ENCODE data around the gene TGIF1. TPM values are rescaled to one million over a fixed set of nuclear protein-coding genes. Genes with fewer than 3 reads are reported as not detected.

TGIF1 gene
- total and polyA plus RNA-seq, 9 of the 15 experiments (the other 6 are each of a cell fraction or from before 2014, with no cell fraction given): 16.1 to 77.7 (median 44.6) TPM

DNA sequence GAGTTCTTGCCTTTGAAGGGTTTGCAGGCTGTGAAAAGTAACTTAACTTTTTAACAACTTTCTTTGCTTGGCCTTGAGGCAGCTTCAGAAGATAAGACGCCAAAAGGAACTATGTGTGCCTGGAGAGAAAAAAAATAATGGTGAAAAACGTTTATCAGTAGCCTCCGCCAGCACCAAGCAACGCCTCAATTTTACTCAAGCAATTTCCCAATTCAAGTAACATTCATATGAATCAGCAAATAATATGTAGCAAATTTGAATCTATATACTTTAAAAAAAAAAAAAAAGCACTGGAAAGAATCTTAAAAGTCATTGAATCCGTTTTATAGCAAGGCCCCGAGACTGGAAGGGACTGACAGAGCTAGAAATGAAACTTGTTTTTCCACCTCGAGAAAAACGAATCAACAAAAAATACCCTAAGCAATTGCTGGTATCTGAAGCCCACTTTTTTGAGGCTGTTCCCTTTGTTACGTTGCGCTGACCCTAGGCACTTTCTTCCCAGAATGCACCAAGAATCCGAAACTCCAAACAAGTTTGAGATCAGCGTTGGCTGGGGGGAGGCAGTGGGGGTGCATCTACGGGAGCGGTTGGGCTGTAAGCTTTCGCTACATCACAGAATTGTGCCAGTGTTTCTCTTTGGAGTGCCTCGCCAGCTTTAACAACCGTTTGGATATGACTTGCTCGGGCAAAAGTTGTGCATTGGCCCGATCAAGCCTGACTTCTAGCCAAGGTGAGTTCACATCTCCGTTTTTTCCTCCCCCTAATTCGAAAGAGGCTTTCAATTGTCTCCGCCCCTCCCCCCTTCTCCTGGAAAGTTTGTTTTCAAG is 2.7 kb upstream of the TGIF1 start (continued):
- TF ChIP-seq, protein P1, sequence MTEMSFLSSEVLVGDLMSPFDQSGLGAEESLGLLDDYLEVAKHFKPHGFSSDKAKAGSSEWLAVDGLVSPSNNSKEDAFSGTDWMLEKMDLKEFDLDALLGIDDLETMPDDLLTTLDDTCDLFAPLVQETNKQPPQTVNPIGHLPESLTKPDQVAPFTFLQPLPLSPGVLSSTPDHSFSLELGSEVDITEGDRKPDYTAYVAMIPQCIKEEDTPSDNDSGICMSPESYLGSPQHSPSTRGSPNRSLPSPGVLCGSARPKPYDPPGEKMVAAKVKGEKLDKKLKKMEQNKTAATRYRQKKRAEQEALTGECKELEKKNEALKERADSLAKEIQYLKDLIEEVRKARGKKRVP (CRISPR knock-in tag; IDR thresholded peaks at IDR 0.05): peak; percentile 38; the same call in 1 of the 2 replicates
- TF ChIP-seq MECOM (CRISPR knock-in tag; IDR thresholded peaks at IDR 0.05) (peak; percentile 26; the same call in 1 of the 2 replicates), TAF7 (tag; IDR thresholded peaks at IDR 0.05) (peak; percentile 77), SETDB1 (IDR thresholded peaks at IDR 0.05; ENCODE audit: low read length) (no peak), PTRF (tag; IDR thresholded peaks at IDR 0.05) (peak; percentile 51), FOXP1 (CRISPR knock-in tag; IDR thresholded peaks at IDR 0.05) (no peak; the same call in 1 of the 2 replicates), MAFF (IDR thresholded peaks at IDR 0.05; ENCODE audit: low read length) (peak; percentile 39; the same call in 1 of the 2 replicates), RHOXF2B (CRISPR knock-in tag; conservative IDR thresholded peaks at IDR 0.05) (0 out of 2 replicates have a peak, but pooled peaks have one; percentile 19)
- TF ChIP-seq, protein P2, sequence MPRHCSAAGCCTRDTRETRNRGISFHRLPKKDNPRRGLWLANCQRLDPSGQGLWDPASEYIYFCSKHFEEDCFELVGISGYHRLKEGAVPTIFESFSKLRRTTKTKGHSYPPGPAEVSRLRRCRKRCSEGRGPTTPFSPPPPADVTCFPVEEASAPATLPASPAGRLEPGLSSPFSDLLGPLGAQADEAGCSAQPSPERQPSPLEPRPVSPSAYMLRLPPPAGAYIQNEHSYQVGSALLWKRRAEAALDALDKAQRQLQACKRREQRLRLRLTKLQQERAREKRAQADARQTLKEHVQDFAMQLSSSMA (CRISPR knock-in tag; IDR thresholded peaks at IDR 0.05): 0 out of 2 replicates have a peak, but pooled peaks have one; percentile 13
- TF ChIP-seq, protein P3, sequence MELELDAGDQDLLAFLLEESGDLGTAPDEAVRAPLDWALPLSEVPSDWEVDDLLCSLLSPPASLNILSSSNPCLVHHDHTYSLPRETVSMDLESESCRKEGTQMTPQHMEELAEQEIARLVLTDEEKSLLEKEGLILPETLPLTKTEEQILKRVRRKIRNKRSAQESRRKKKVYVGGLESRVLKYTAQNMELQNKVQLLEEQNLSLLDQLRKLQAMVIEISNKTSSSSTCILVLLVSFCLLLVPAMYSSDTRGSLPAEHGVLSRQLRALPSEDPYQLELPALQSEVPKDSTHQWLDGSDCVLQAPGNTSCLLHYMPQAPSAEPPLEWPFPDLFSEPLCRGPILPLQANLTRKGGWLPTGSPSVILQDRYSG (tag; conservative IDR thresholded peaks at IDR 0.05; ENCODE audit: low read depth): peak; percentile 73; the same call in 1 of the 2 replicates
- TF ChIP-seq, protein P4, sequence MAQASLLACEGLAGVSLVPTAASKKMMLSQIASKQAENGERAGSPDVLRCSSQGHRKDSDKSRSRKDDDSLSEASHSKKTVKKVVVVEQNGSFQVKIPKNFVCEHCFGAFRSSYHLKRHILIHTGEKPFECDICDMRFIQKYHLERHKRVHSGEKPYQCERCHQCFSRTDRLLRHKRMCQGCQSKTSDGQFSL (CRISPR knock-in tag; IDR thresholded peaks at IDR 0.05): peak; percentile 99
- TF ChIP-seq, protein P4 (tag; IDR thresholded peaks at IDR 0.05): peak in 1 of 2 experiments; percentile 99; a peak in 2 of 4 replicates
- TF ChIP-seq, protein P5, sequence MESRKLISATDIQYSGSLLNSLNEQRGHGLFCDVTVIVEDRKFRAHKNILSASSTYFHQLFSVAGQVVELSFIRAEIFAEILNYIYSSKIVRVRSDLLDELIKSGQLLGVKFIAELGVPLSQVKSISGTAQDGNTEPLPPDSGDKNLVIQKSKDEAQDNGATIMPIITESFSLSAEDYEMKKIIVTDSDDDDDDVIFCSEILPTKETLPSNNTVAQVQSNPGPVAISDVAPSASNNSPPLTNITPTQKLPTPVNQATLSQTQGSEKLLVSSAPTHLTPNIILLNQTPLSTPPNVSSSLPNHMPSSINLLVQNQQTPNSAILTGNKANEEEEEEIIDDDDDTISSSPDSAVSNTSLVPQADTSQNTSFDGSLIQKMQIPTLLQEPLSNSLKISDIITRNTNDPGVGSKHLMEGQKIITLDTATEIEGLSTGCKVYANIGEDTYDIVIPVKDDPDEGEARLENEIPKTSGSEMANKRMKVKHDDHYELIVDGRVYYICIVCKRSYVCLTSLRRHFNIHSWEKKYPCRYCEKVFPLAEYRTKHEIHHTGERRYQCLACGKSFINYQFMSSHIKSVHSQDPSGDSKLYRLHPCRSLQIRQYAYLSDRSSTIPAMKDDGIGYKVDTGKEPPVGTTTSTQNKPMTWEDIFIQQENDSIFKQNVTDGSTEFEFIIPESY (CRISPR knock-in tag; IDR thresholded peaks at IDR 0.05): 0 out of 2 replicates have a peak, but pooled peaks have one; percentile 11
- TF ChIP-seq, protein P6, sequence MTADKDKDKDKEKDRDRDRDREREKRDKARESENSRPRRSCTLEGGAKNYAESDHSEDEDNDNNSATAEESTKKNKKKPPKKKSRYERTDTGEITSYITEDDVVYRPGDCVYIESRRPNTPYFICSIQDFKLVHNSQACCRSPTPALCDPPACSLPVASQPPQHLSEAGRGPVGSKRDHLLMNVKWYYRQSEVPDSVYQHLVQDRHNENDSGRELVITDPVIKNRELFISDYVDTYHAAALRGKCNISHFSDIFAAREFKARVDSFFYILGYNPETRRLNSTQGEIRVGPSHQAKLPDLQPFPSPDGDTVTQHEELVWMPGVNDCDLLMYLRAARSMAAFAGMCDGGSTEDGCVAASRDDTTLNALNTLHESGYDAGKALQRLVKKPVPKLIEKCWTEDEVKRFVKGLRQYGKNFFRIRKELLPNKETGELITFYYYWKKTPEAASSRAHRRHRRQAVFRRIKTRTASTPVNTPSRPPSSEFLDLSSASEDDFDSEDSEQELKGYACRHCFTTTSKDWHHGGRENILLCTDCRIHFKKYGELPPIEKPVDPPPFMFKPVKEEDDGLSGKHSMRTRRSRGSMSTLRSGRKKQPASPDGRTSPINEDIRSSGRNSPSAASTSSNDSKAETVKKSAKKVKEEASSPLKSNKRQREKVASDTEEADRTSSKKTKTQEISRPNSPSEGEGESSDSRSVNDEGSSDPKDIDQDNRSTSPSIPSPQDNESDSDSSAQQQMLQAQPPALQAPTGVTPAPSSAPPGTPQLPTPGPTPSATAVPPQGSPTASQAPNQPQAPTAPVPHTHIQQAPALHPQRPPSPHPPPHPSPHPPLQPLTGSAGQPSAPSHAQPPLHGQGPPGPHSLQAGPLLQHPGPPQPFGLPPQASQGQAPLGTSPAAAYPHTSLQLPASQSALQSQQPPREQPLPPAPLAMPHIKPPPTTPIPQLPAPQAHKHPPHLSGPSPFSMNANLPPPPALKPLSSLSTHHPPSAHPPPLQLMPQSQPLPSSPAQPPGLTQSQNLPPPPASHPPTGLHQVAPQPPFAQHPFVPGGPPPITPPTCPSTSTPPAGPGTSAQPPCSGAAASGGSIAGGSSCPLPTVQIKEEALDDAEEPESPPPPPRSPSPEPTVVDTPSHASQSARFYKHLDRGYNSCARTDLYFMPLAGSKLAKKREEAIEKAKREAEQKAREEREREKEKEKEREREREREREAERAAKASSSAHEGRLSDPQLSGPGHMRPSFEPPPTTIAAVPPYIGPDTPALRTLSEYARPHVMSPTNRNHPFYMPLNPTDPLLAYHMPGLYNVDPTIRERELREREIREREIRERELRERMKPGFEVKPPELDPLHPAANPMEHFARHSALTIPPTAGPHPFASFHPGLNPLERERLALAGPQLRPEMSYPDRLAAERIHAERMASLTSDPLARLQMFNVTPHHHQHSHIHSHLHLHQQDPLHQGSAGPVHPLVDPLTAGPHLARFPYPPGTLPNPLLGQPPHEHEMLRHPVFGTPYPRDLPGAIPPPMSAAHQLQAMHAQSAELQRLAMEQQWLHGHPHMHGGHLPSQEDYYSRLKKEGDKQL (CRISPR knock-in tag; IDR thresholded peaks at IDR 0.05; ENCODE audit: borderline replicate concordance): peak; percentile 84; the same call in 1 of the 2 replicates

Data from K562 (cell line).